Erythroblast (primary cell): ENCODE data around the gene MCM7.
"Not testable (repeated sequence)": the region's sequence is repeated elsewhere in the genome, so short reads cannot be mapped to it uniquely, and the experiment has no call there.

ENCODE experiments used
- DNase-seq, 2 experiments: peaks; one replicate each; lab custom pipeline; 2025; lab: John Stamatoyannopoulos, UW
- GATA1 ChIP-seq: IDR thresholded peaks from 2 replicates; pipeline ENCODE4 v1.6.1; 2011; ENCODE audit warnings: low read depth, mild to moderate bottlenecking, control low read depth, low read length, moderate library complexity
- POLR2A ChIP-seq: IDR thresholded peaks from 2 replicates; pipeline ENCODE4 v1.6.1; 2011; ENCODE audit warnings: mild to moderate bottlenecking, low read length

The MCM7 gene

DNA sequence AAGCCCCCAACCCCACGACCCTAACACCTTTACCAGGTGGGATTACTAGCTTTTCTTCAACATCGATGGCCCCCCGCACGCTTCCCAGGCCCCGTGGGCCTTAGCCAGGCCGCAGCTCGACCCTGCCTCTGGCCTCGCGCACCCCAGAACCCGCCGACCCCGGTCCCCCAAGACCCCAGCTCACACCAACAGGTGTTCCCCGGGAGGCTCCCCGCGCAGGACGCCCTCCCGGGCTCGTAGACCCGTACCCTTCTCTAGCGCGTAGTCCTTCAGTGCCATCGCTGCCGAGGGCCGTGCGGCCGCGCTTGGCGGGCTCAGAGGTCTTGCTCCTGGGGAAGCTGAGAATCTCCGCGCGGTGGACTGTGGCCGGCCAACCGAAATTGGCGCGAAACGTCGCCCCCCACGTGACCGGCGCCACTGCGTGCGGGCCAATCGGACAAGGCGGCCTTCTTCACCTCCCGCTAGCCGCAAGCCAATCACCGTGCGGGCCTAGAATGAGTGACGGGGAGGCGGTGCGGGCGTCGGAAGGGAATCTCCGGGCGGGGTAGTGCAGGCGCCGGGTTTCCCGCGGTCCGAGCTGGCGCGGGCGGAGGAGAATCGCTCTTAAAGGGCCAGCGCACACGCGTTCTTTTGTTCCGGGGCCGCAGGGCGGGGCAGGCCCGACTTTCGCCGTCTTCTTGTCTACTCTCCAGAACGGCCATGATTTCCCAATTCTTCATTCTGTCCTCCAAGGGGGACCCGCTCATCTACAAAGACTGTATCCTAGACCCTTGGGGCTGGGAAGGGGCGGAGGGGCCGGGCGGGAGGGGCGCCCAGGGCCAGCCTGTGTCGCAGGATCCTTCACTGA lies at the start of gene MCM7, which contains the start of gene AP4M1:
TSS of gene MCM7 (minus strand) at position 382 of the 847 bp plus-strand sequence. CDS start at position 279, 103 bp downstream.
TSS of gene AP4M1 (plus strand) at position 628 of the 847 bp plus-strand sequence. CDS start at position 700, 72 bp downstream.
- DNase-seq: peak; percentile 99
- TF ChIP-seq GATA1 (no peak), POLR2A (peak; percentile 88)

GRCh38 chr7:100148559-100149328 lies 47.5 kb upstream of the MCM7 start, which contains the start of gene LAMTOR4:
Gene LAMTOR4 (plus strand): TSS chr7:100148918. CDS start chr7:100148973, 55 bp downstream.
- peak; percentile 99 for DNase-seq
- TF ChIP-seq GATA1 (no peak), POLR2A (peak; percentile 85)

DNA sequence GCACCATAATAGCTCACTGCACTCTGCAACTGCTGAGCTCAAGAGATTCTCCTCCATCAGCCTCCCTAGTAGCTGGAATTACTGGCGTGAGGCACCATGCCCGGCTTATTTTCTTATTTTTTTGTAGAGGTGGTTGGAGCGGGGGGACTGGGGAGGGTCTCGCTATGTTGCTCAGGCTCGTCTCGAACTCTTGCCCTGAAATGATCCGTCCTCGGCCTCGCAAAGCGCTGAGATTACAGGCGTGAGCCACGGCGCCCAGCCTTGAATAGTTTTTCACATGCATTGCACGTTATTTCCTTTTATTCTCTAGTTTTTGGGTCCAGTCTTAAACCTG lies 47.0 kb upstream of the MCM7 start:
- DNase-seq: no peak
- TF ChIP-seq GATA1: no peak
- TF ChIP-seq POLR2A: no peak

DNA sequence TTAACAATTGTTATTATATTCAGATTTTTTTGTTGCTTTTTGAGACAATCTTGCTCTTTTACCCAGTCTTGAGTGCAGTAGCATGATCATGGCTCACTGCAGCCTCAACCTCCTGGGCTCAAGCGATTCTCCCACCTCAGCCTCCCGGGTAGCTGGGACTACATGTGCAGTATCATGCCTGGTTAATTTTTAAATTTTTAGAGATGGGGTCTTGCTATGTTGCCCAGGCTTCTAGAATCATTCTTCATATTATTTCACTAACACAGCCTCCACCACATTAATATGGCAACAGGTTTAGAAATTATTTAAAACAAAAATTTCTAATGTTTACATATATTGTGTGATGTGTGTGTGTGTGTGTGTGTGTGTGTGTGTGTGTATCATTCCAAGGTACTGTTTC lies 46.1 kb upstream of the MCM7 start:
- no peak for DNase-seq
- TF ChIP-seq POLR2A: no peak
- no peak for TF ChIP-seq GATA1

DNA sequence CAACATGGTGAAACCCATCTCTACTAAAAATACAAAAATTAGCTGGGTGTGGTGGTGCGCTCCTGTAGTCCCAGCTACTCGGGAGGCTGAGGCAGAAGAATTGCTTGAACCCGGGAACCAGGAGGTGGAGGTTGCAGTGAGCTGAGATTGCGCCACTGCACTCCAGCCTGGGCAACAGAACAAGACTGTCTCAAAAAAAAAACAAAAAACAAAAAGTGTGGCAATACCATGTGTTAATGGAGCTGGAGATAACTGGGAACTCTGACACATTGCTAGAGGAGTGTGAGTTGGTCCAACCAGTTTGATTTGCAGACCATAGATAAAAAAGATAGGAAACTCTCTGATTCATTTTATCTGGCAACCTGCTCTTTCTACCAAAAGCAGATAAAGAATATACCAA lies 45.2 kb upstream of the MCM7 start:
- peak in 1 of 2 experiments; percentile 70 for DNase-seq

- DNase-seq: no peak
- TF ChIP-seq GATA1 (no peak), POLR2A (no peak)
These were observed 41.3 kb upstream of the MCM7 start for GRCh38 chr7:100142461-100142860.

DNA sequence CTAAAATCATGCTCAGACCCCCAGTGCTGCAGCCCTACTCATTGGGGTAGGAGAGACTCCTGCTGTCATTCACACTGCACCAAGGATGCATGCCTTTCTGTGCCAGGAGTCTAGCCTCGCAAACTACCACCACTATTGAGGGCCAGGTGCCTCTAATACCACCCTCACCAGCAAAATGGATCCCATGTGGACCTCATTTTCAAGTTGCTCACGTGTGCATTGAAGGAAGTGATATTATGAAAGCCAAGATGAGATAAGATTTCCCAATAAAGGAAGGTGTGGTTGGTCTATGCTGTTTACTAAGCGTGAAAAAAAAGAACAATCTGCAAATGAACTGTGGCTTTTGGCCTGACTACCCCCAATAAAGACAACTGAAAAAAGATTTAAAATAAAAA lies 40.4 kb upstream of the MCM7 start:
- DNase-seq: no peak
- TF ChIP-seq GATA1 (no peak), POLR2A (no peak)

DNA sequence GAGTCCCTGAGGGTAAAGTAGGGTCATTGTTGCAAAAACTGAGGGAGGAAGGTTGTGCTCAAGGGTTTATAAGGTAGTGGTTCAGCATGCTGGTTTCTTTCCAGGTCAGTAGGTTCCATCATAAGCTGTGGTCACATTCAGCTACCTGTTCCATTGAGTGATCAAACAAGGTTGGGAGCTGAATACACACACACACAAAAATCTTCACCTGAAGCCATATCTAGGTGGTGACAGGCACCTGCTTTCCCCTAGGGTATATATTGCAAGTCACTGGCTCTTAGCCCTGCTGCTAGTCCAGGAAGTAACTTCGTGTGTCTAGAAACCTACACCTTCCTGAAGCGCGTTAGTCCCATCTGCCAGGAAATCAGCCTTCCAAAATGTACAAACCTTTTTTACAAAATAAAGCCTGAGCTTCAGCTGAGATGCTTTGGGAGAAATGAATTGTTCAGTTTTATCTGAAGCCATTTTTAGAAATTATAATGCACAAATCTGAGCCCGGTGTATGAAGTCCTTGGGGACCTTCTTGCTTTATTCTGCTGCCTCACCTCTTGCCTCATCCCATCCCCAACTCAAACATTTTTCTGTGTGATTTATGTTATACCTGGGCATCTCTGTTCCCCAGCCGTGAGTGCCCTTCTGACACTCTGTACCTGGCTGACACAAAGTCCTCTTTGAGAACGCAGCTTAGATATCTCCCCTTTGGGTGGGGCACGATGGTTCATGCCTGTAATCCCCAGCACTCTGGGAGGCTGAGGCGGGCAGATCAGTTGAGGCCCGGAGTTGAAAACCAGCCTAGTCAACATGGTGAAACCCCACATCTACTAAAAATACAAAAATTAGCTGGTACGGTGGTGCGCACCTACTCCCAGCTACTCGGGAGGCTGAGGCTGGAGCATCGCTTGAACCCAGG lies 36.9 kb upstream of the MCM7 start:
- DNase-seq: no peak
- no peak for TF ChIP-seq GATA1
- TF ChIP-seq POLR2A: no peak

DNA sequence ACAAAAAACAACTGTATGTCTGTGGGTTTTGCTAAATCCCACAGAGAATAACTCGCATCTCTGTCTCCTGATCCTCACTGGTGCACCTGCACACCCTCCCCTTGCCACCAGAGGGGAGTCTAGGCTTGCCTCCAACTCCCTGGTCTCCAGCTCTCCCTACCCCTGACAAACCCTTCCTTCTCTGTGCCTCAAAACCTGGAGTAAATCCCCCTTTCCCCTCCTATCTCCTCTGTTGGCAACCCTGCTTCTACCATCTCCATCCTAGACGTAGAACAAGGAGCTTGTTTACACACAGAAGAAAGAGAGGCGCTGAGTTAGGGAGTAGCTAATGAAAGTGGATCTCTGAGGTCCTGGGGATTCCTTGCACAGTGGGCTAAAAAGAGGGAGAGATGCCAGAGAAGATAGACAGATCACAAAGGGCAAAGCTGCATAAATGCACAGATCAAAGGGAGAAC lies 31.5 kb upstream of the MCM7 start:
- TF ChIP-seq POLR2A (no peak), GATA1 (no peak)

GRCh38 chr7:100132126-100132525 lies 30.9 kb upstream of the MCM7 start:
- no peak for TF ChIP-seq GATA1
- TF ChIP-seq POLR2A: no peak

More for the DNA sequence above, 31.5 kb upstream of the MCM7 start:
- peak; percentile 63 to 81 for DNase-seq

DNA sequence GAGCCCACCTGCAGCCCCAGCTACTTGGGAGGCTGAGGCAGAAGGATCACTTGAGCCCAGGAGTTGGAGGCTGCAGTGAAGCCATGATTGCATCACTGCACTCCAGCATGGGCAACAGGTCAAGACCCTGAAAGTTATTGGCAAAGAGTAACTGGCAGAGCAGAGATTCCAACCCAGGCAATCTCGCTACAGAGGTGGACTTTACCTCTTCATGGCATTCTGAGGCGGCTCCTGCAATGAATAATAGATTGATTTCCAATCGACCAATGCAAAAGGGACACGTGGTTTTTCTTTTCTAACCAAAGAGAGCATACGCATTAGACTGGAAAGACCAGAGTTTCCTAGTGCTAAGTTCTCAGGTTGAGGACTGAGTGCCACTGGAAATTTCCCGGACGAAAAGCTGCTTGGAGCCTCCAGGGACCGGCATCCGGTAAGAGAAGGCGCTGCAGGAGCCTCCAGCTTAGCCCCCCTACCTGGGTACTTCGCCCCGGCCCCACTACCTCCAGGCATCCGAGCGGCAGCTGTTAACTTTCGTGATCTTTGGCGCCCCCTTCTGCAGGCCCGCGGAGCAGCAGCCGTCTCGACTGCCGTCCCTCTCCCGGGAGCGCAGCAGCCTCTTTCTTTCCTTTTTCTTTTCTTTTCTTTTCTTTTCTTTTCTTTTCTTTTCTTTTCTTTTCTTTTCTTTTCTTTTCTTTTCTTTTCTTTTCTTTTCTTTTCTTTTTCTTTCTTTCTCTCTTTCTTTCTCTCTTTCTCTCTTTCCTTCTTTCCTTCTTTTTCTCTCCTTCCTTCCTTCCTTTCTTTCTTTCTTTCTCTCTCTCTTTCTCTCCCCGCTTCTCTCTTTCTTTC lies 29.6 kb upstream of the MCM7 start:
- TF ChIP-seq GATA1: no peak
- no peak for TF ChIP-seq POLR2A
- DNase-seq: peak; percentile 70 to 85

More at GRCh38 chr7:100132126-100132525, 30.9 kb upstream of the MCM7 start:
- no peak for DNase-seq

DNA sequence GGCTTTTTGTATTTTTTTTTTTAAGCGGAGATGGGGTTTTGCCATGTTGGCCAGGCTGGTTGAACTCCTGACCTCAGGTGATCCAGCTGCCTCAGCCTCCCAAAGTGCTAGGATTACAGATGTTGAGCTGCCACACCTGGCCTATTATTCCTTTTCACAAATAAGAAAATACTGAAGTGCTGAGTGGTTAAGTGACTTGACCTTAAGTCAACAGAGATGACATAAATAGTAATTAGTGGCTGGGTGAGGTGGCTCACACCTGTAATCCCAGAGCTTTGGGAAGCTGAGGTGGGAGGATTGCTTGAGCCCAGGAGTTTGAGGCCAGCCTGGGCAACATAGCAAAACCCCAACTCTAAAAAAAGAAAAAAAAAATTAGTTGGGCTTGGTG lies 29.0 kb upstream of the MCM7 start:
- not testable (repeated sequence) for DNase-seq
